ENCODE results near the gene TMEM31.

Gene TMEM31, protein sequence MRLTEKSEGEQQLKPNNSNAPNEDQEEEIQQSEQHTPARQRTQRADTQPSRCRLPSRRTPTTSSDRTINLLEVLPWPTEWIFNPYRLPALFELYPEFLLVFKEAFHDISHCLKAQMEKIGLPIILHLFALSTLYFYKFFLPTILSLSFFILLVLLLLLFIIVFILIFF

GRCh38 chrX:103710609-103711008 is at the start of gene TMEM31:
TMEM31 (plus strand) TSS chrX:103710909; CDS start chrX:103712259, 1,350 bp downstream.
- TF ChIP-seq, protein P1, sequence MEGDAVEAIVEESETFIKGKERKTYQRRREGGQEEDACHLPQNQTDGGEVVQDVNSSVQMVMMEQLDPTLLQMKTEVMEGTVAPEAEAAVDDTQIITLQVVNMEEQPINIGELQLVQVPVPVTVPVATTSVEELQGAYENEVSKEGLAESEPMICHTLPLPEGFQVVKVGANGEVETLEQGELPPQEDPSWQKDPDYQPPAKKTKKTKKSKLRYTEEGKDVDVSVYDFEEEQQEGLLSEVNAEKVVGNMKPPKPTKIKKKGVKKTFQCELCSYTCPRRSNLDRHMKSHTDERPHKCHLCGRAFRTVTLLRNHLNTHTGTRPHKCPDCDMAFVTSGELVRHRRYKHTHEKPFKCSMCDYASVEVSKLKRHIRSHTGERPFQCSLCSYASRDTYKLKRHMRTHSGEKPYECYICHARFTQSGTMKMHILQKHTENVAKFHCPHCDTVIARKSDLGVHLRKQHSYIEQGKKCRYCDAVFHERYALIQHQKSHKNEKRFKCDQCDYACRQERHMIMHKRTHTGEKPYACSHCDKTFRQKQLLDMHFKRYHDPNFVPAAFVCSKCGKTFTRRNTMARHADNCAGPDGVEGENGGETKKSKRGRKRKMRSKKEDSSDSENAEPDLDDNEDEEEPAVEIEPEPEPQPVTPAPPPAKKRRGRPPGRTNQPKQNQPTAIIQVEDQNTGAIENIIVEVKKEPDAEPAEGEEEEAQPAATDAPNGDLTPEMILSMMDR (IDR thresholded peaks at IDR 0.05) = no peak

DNA sequence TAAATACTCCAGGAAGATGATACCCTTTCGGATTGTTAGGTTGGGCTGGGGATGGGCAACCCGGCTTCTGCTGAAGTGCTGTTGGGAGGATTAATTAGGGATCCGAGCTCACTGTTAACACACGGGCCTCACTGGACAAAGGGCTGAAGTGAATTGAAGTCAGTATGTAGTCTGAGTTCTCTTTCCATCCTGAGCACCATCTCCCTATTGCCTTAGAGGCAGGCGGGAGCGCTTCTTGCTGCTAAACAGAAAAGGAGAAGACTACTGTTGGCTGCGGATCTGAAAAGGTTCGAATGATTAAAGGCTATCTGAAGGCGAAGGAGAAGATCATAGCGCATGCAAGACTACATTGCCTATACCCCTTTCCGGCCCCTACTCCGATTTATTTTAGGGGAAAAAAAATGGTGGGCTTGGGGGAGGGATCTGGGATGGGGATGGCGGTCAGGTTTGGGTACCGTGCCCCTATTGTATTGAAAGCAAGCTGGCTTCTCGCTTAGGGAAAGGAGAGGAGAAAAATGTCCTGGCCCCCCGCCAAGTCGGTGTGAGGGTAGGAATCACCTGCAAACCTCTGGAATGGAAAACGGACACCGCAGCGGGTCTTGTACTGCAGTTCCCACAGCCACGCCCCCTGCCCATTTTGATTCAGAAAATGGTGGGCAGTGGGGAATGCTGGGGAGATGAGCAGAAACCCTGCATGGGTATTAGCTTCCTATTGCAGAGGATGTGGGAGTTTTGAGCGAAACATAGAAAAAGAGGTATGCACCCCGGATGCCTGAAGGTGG is 46.5 kb upstream of the TMEM31 start:
- TF ChIP-seq, protein P1 (IDR thresholded peaks at IDR 0.05) = no peak

DNA sequence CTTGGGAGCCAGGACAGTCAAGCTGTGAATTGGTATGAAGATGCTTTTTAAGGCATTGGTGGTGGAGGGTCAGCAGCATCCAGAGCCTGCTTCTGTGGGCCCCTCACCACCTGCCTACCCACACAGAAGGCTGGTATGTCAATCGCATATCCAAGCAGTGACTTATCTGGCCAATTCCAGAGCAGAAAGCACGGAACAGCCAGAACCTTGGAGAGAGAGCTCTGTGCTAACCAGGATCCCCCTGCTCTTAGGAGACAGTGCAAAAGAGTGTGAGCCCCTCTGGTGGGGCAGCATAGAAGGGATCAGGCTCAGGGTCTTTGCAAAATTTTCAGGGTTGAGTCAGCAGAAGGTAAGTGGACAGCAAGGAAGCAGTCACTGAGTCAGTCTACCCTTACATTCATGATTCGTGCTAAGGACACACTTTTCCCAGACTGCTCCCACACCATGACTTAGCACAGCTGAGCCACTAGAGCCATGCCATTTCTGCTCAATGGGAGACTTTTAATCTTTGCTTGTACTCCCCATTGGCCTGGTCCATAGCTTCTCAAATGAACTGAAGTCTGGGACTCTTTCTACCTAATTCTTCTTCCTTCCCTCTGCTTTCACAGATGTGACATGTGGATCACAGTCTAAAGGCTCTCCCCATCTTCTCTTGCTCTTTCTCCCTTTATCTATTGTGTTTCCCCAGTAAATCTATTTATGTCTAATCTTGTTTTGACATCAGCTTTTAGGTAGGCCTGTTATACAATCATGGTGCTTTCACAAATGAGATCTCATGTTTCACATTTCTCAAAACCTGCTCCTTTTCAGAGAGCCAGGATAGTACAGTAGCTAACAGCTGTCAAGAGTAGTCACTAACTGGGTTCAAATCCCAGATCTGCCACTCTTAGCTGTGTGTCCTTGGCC is 44.3 kb upstream of the TMEM31 start:
- TF ChIP-seq, protein P1 (IDR thresholded peaks at IDR 0.05) = no peak

GRCh38 chrX:103669745-103670144 is 41.0 kb upstream of the TMEM31 start:
- TF ChIP-seq, protein P1 (IDR thresholded peaks at IDR 0.05) = no peak

- TF ChIP-seq, protein P1 (IDR thresholded peaks at IDR 0.05) = no peak
These were observed 35.9 kb upstream of the TMEM31 start for GRCh38 chrX:103674531-103675454.

DNA sequence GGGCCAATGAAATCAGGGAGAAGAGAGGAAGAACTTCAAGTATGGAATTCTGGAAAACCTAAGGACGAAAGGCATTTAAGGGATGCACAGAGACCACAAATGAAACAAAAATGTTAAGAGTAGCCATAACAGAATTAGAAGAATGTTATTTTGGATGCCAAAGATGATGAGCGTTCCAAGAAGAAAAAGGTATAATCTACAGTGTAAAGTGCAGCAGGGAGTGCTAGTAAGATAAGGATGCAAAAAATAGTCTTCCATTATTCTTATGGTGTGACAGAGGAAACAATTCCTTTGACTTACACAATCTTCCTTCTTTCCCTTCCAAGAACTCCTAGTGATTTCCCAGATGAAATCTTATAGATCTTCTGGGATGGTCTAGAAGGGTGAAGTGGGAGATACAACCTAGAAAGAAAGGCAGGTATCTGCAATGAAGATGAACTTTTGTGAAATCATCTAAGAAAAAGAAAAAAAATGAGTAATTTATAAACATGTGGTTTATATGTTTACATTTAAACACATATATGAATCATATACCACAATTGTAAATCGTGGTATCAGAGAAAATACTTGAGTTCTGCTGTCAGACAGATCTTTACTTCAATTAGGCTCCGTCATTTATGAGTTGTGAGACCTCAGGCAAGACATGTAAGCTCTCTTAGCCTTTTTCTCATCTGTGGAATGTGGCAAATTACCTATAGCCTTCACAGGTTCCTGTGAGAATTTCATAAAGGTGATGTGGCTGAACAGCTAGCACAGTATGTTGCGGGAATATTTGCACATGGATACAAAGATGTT is 32.3 kb upstream of the TMEM31 start:
- TF ChIP-seq, protein P1 (IDR thresholded peaks at IDR 0.05) = no peak

Measured in LNCAP (cell line).